Thyroid gland (tissue), 4 donors: ENCODE data around the gene GSTP1. TPM values are rescaled to one million over a fixed set of nuclear protein-coding genes. Genes with fewer than 3 reads are reported as not detected.

Experiments
- DNase-seq, 2 donors: peaks; one replicate each; pipeline ENCODE4 v3.0.0-alpha.2; 2019
- H3K27ac ChIP-seq, 3 donors: fragments of 200-600 bp; sonication (generic); 1 replicate in 2 of 3; 2 replicates in 1 of 3; pipeline ENCODE4 v1.5.1; 2016 to 2019; ENCODE audit warnings: mild to moderate bottlenecking in 1 of 3, moderate library complexity in 1 of 3
- H3K27me3 ChIP-seq: fragments of 200-600 bp; sonication (generic); one replicate; pipeline ENCODE4 v1.5.1; 2019
- H3K36me3 ChIP-seq, 2 donors: fragments of 200-600 bp; sonication (generic); one replicate each; pipeline ENCODE4 v1.5.1; 2016 to 2019
- H3K4me1 ChIP-seq, 2 donors: fragments of 200-600 bp; sonication (generic); one replicate each; pipeline ENCODE4 v1.5.1; 2017 to 2019
- H3K4me3 ChIP-seq, 3 donors: fragments of 200-600 bp; sonication (generic); replicated peaks in 1 of 3; 1 replicate in 2 of 3; 2 replicates in 1 of 3; pipeline ENCODE4 v1.5.1; 2016; ENCODE audit warnings: mild to moderate bottlenecking in 1 of 3
- H3K9me3 ChIP-seq: fragments of 200-600 bp; sonication (generic); one replicate; pipeline ENCODE4 v1.5.1; 2017
- CTCF ChIP-seq, 6 experiments: fragments of 200-600 bp in 3 of 6; fragments of 450-650 bp in 3 of 6; sonication (generic) in 3 of 6; IDR thresholded peaks; one replicate each; pipeline ENCODE4 v1.5.1; 2016 to 2019; ENCODE audit warnings: antibody characterized with exemption in 6 of 6, mild to moderate bottlenecking in 2 of 6, inconsistent platforms in 1 of 6, moderate library complexity in 1 of 6
- POLR2A ChIP-seq, 2 donors: fragments of 450-650 bp; IDR thresholded peaks; one replicate each; pipeline ENCODE4 v1.6.1; 2017; ENCODE audit warnings: antibody characterized with exemption in 2 of 2, mild to moderate bottlenecking in 2 of 2, moderate library complexity in 1 of 2
- WGBS, 2 donors: methylation state at CpG; one replicate each; pipeline ENCODE4 v1.1.5; 2017; 5-methylcytosine and 5-hydroxymethylcytosine counted together
- intact Hi-C: fragments of 100-400 bp; cut with DNase I; formaldehyde crosslinking; loops from one replicate; pipeline ENCODE4 v1.15.1; 2023
- total RNA-seq, 4 donors: library from RNA; depleted of rRNA; stranded (reverse); fragments of >200 nt; gene quantifications; one replicate each; pipeline ENCODE4 v1.2.3, GENCODE V29; 2016

GSTP1 gene
- total RNA-seq, 4 donors from 2014 or later: 877 to 4,013 (median 1,716) TPM

- intact Hi-C loops: no loop called here
- WGBS, 2 donors: 63 to 65% methylated on average over 21 of the region's 21 CpGs
- no peaks in the 10 kb centered on the region for H3K9me3 ChIP-seq
- peaks cover 0 to 3% of the 10 kb centered on the region in 2 donors for H3K4me1 ChIP-seq
- peak; percentile 83 to 86 for DNase-seq
- no peak overlapping the region for H3K4me3 ChIP-seq
- no peaks in the 10 kb centered on the region for H3K27me3 ChIP-seq
- TF ChIP-seq POLR2A (IDR thresholded peaks at IDR 0.05) (no peak), CTCF (IDR thresholded peaks at IDR 0.05) (peak; percentile 49 to 85 (median 75))
- no peak overlapping the region for H3K27ac ChIP-seq
- no peaks in the 10 kb centered on the region for H3K36me3 ChIP-seq
Observed at GRCh38 chr11:67572747-67573419, 10.7 kb upstream of the GSTP1 start.

- WGBS, 2 donors: 51 to 58% methylated on average over 3 of the region's 3 CpGs
- intact Hi-C loops: no loop called here
- Histone ChIP-seq H3K27me3 (no peaks in the 10 kb centered on the region), H3K4me1 (peaks cover 0 to 3% of the 10 kb centered on the region in 2 donors), H3K27ac (no peak overlapping the region), H3K36me3 (no peaks in the 10 kb centered on the region), H3K9me3 (no peaks in the 10 kb centered on the region), H3K4me3 (no peak overlapping the region)
- DNase-seq: no peak
- TF ChIP-seq POLR2A (IDR thresholded peaks at IDR 0.05) (no peak), CTCF (IDR thresholded peaks at IDR 0.05) (no peak)
Observed at GRCh38 chr11:67574938-67575337, 8.7 kb upstream of the GSTP1 start.

- no peak overlapping the region for H3K4me3 ChIP-seq
- H3K27ac ChIP-seq: no peak overlapping the region
- no peaks in the 10 kb centered on the region for H3K36me3 ChIP-seq
- TF ChIP-seq POLR2A (IDR thresholded peaks at IDR 0.05): no peak
- no peak for TF ChIP-seq CTCF (IDR thresholded peaks at IDR 0.05)
- no peak for DNase-seq
- intact Hi-C loops: no loop called here
- H3K4me1 ChIP-seq: peaks cover 12 to 15% of the 10 kb centered on the region in 2 donors
- 76 to 83% methylated on average over 11 to 14 of the region's 14 CpGs for WGBS, 2 donors
- H3K27me3 ChIP-seq: no peaks in the 10 kb centered on the region
- H3K9me3 ChIP-seq: no peaks in the 10 kb centered on the region
Observed at GRCh38 chr11:67576735-67577475, 6.7 kb upstream of the GSTP1 start.

- Histone ChIP-seq H3K9me3 (no peaks in the 10 kb centered on the region), H3K27me3 (no peaks in the 10 kb centered on the region), H3K27ac (peak overlapping the region in 1 of 3 donors; percentile 23), H3K4me1 (peaks cover 21 to 23% of the 10 kb centered on the region in 2 donors), H3K4me3 (no peak overlapping the region), H3K36me3 (no peaks in the 10 kb centered on the region)
- TF ChIP-seq CTCF (IDR thresholded peaks at IDR 0.05) (no peak), POLR2A (IDR thresholded peaks at IDR 0.05) (no peak)
- DNase-seq: peak; percentile 54 to 56
- WGBS, 2 donors: 26 to 37% methylated on average over 4 to 5 of the region's 6 CpGs
- intact Hi-C loops: no loop called here
Observed at GRCh38 chr11:67577951-67578350, 5.7 kb upstream of the GSTP1 start.

- WGBS, 2 donors: 27 to 39% methylated on average over 11 of the region's 11 CpGs
Observed at GRCh38 chr11:67581469-67581868, 2.1 kb upstream of the GSTP1 start.

More at GRCh38 chr11:67581469-67581868, 2.1 kb upstream of the GSTP1 start:
- peaks cover 4 to 8% of the 10 kb centered on the region in 2 donors for H3K36me3 ChIP-seq
- H3K27ac ChIP-seq: peak overlapping the region; percentile 95 to 100 (median 99)
- H3K27me3 ChIP-seq: no peaks in the 10 kb centered on the region
- TF ChIP-seq CTCF (IDR thresholded peaks at IDR 0.05) (no peak), POLR2A (IDR thresholded peaks at IDR 0.05) (peak in 1 of 2 donors; percentile 35)
- no peak overlapping the region for H3K4me3 ChIP-seq
- no peaks in the 10 kb centered on the region for H3K9me3 ChIP-seq
- DNase-seq: peak; percentile 67 to 70
- H3K4me1 ChIP-seq: peaks cover 31 to 36% of the 10 kb centered on the region in 2 donors
- intact Hi-C loops: no loop called here
